WTC11 (cell line): ENCODE data around the gene TPBGL. TPM values are rescaled to one million over a fixed set of nuclear protein-coding genes. Genes with fewer than 3 reads are reported as not detected.

Source experiments
- ATAC-seq: fragments of 200-7000 bp; cut with Tn5 transposase; 2 replicates; pipeline ENCODE4 v1.10.0; 2021; ENCODE audit warnings: mild to moderate bottlenecking, moderate library complexity
- CTCF ChIA-PET: fragments of 300-600 bp; sonication (Branson Sonifier 250); formaldehyde crosslinking; loops from one replicate; lab custom pipeline; 2021; ENCODE audit warnings: antibody characterized with exemption; lab: Charles Lee
- POLR2A ChIA-PET: fragments of 350-600 bp; sonication (Branson Sonifier 250); formaldehyde crosslinking; loops from one replicate; lab custom pipeline; 2021; ENCODE audit warnings: antibody characterized with exemption; lab: Charles Lee
- DNase-seq: peaks from one replicate; pipeline ENCODE4 v3.0.0; 2021; ENCODE audit warnings: low spot score
- H3K27ac Mint-ChIP-seq: 2 replicates; pipeline ENCODE4 v1.8.0; 2021; ENCODE audit warnings: mixed read lengths
- H3K27me3 Mint-ChIP-seq: 2 replicates; pipeline ENCODE4 v1.8.0; 2021; ENCODE audit warnings: low read depth, mild to moderate bottlenecking, moderate library complexity, mixed read lengths
- H3K36me3 Mint-ChIP-seq: 2 replicates; pipeline ENCODE4 v1.8.0; 2021; ENCODE audit warnings: mixed read lengths
- H3K4me1 Mint-ChIP-seq: 2 replicates; pipeline ENCODE4 v1.8.0; 2022; ENCODE audit warnings: mixed read lengths
- H3K4me3 Mint-ChIP-seq: 2 replicates; pipeline ENCODE4 v1.8.0; 2021; ENCODE audit warnings: mild to moderate bottlenecking, moderate library complexity, mixed read lengths
- H3K9me3 Mint-ChIP-seq: 2 replicates; pipeline ENCODE4 v1.8.0; 2021; ENCODE audit warnings: mixed read lengths
- CBFB ChIP-seq: sonication (generic); formaldehyde crosslinking; IDR thresholded peaks from 2 replicates; pipeline ENCODE4 v1.8.1; 2022; ENCODE audit warnings: mild to moderate bottlenecking, low read depth, missing genetic modification reagents
- NFE2L1 ChIP-seq: sonication (generic); formaldehyde crosslinking; IDR thresholded peaks from 2 replicates; pipeline ENCODE4 v1.8.1; 2023; ENCODE audit warnings: missing genetic modification reagents
- NFYB ChIP-seq: sonication (generic); formaldehyde crosslinking; conservative IDR thresholded peaks from 2 replicates; pipeline ENCODE4 v1.8.0; 2022; ENCODE audit warnings: low read depth, missing genetic modification reagents
- PRRX2 ChIP-seq: fragments of 250-450 bp; sonication (Bioruptor Pico); IDR thresholded peaks from 2 replicates; pipeline ENCODE4 v1.8.0; 2021; ENCODE audit warnings: mild to moderate bottlenecking
- SMAD3 ChIP-seq: sonication (generic); formaldehyde crosslinking; IDR thresholded peaks from 2 replicates; pipeline ENCODE4 v1.8.0; 2022; ENCODE audit warnings: missing genetic modification reagents, mild to moderate bottlenecking, borderline replicate concordance
- STAT6 ChIP-seq: sonication (generic); formaldehyde crosslinking; conservative IDR thresholded peaks from 2 replicates; pipeline ENCODE4 v1.8.1; 2023; ENCODE audit warnings: mild to moderate bottlenecking, low read depth, missing genetic modification reagents, moderate library complexity
- TEAD4 ChIP-seq: sonication (generic); formaldehyde crosslinking; IDR thresholded peaks from 2 replicates; pipeline ENCODE4 v1.8.0; 2022; ENCODE audit warnings: mild to moderate bottlenecking, missing genetic modification reagents
- USF1 ChIP-seq: sonication (generic); formaldehyde crosslinking; IDR thresholded peaks from 2 replicates; pipeline ENCODE4 v1.8.0; 2022; ENCODE audit warnings: mild to moderate bottlenecking, missing genetic modification reagents
- ZBTB43 ChIP-seq: sonication (generic); formaldehyde crosslinking; IDR thresholded peaks from 2 replicates; pipeline ENCODE4 v1.8.1; 2023; ENCODE audit warnings: mild to moderate bottlenecking, missing genetic modification reagents
- ZNF121 ChIP-seq: sonication (generic); formaldehyde crosslinking; IDR thresholded peaks from 2 replicates; pipeline ENCODE4 v1.8.0; 2023; ENCODE audit warnings: missing genetic modification reagents
- ZNF219 ChIP-seq: sonication (generic); formaldehyde crosslinking; IDR thresholded peaks from 2 replicates; pipeline ENCODE4 v1.8.0; 2023; ENCODE audit warnings: missing genetic modification reagents, mild to moderate bottlenecking, borderline replicate concordance
- ZNF232 ChIP-seq: sonication (generic); formaldehyde crosslinking; IDR thresholded peaks from 2 replicates; pipeline ENCODE4 v1.8.0; 2022; ENCODE audit warnings: mild to moderate bottlenecking, missing genetic modification reagents
- ZNF416 ChIP-seq: fragments of 250-450 bp; sonication (Bioruptor Pico); IDR thresholded peaks from 2 replicates; pipeline ENCODE4 v1.9.0; 2021; ENCODE audit warnings: mild to moderate bottlenecking, inconsistent platforms
- ZNF671 ChIP-seq: fragments of 250-450 bp; sonication (Bioruptor Pico); IDR thresholded peaks from 2 replicates; pipeline ENCODE4 v1.8.0; 2021; ENCODE audit warnings: mild to moderate bottlenecking
- total RNA-seq: library from RNA; stranded (reverse); gene quantifications from 3 replicates; pipeline ENCODE4 v1.2.3, GENCODE V29; 2021
- TF ChIP-seq, protein P1 (sequence below): fragments of 250-450 bp; sonication (Bioruptor Pico); IDR thresholded peaks from 2 replicates; pipeline ENCODE4 v1.9.0; 2021; ENCODE audit warnings: mild to moderate bottlenecking
- TF ChIP-seq, protein P2 (sequence below): sonication (generic); formaldehyde crosslinking; IDR thresholded peaks from 2 replicates; pipeline ENCODE4 v1.8.0; 2022; ENCODE audit warnings: mild to moderate bottlenecking, missing genetic modification reagents
- TF ChIP-seq, protein P3 (sequence below): sonication (generic); formaldehyde crosslinking; IDR thresholded peaks from 2 replicates; pipeline ENCODE4 v1.8.1; 2023; ENCODE audit warnings: mild to moderate bottlenecking, missing genetic modification reagents, moderate library complexity

TPBGL gene
- total RNA-seq, 1 experiment from 2014 or later: 0.37 TPM

DNA sequence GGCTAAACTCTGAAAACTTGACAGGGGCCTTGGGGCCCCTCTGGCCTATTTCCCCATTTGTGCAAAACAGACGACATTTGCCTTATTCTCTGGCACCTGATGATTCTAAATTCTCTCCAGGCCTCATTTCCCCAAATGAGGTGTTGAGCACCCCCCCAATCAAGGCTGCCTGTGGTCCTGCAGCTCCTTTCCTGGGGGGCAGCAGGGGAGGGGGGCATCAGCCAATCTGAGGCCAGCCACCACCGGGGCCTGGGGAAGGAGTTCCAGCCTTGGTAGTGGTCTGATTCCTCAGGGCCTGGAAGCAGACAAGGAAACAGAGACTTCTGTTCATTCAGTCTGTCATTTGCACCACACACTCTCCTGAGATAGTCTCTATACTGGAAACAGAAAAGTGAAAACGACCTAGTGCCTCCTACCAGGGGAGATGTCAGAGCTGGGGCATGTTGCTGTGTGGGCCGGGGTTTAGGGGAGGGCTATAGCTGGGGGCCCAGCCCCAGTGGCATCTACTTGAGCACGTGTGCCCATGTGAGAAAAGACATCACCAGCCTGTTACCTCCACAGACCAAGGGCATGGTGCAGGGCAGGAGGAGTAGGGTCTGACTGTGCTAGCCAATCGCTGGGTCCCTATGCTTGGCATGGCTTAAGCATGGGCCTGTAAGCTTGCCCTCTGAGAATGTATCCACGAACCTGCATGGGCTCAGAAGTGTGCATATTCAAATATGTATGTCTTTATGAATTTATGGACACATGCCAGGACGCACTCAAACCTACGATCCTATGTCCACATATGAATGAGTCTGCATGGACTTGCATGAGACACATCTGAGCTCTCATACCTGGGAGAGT, 1.8 kb upstream of the TPBGL start (continued):
- no peak for TF ChIP-seq USF1
- no peak for TF ChIP-seq ZBTB43
- no peak for TF ChIP-seq ZNF121 (CRISPR knock-in tag)
- TF ChIP-seq, protein P1, sequence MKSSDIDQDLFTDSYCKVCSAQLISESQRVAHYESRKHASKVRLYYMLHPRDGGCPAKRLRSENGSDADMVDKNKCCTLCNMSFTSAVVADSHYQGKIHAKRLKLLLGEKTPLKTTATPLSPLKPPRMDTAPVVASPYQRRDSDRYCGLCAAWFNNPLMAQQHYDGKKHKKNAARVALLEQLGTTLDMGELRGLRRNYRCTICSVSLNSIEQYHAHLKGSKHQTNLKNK (CRISPR knock-in tag): no peak
- TF ChIP-seq TEAD4 (CRISPR knock-in tag): no peak
- no peak for TF ChIP-seq STAT6 (CRISPR knock-in tag)

DNA sequence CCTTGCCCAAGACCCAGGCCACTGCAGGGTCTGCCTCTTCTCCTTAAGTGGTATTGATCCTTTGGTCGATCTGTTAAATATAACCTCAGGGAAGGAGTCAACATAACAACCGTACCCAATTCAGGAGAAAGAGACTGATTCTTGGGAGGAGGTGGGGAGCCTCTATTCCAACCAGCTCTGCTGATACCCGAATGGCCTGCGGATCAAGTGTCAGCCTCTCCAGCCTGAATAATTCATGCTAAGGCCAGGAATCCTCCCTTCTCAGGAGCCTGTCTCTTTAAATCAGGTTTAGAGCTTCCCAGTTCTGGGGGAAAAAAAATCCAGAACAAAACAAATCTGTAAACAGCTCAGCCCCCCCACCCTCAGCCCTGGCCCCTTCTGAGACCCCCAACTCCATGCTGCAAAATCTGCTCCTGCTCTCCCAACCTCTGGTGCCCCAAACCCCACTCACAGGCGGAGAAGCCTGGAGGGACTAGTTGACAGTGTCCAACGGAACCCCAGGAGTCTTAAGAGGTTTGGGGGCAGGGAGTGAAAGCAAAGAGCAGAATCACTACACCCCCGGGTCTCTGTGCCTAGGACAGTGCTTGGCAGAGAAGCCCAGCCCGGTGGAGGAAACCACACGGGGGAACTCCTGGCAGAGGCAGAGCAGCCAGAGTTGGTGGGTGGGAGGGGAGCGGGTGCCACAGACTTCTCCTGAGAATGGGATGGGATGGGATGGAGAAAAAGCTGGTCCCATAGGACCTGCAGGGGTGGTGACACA, 863 bp upstream of the TPBGL start:
- Mint-ChIP-seq H3K4me3 (peak overlapping the region; percentile 77), H3K36me3 (no peaks in the 10 kb centered on the region), H3K27me3 (peaks cover 62% of the 10 kb centered on the region), H3K4me1 (peaks cover 27% of the 10 kb centered on the region), H3K27ac (no peak overlapping the region), H3K9me3 (no peaks in the 10 kb centered on the region)
- ATAC-seq (no peak; the same call in 1 of the 2 replicates), DNase-seq (no peak)
- TF ChIP-seq, protein P2, sequence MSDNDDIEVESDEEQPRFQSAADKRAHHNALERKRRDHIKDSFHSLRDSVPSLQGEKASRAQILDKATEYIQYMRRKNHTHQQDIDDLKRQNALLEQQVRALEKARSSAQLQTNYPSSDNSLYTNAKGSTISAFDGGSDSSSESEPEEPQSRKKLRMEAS (CRISPR knock-in tag): 0 out of 2 replicates have a peak, but pooled peaks have one; percentile 3
- no peak for TF ChIP-seq ZNF232
- ChIA-PET CTCF (interaction anchor here (0.7 to 7.6 kb wide), 12 partner anchors 8 to 310 kb away, joined by 3 to 191 read pairs (median 16); no protein-coding TSS in a partner anchor), POLR2A (interaction anchor here (1.1 kb wide), 1 partner anchor 99 kb away, joined by 3 read pairs; no protein-coding TSS in a partner anchor)

- Mint-ChIP-seq H3K27me3 (peaks cover 75% of the 10 kb centered on the region), H3K9me3 (no peaks in the 10 kb centered on the region), H3K36me3 (no peaks in the 10 kb centered on the region), H3K4me3 (peak overlapping the region; percentile 53), H3K27ac (no peak overlapping the region), H3K4me1 (peaks cover 19% of the 10 kb centered on the region)
- ATAC-seq: peak; percentile 74
- peak; percentile 89 for DNase-seq
- POLR2A ChIA-PET: interaction anchor here (0.9 to 1.0 kb wide), 2 partner anchors 45 to 99 kb away, joined by 3 read pairs; no protein-coding TSS in a partner anchor
- CTCF ChIA-PET: interaction anchor here (0.6 to 7.6 kb wide), 41 partner anchors 9 to 311 kb away, joined by 3 to 191 read pairs (median 6); partner anchors contain the start of gene NEU3
- TF ChIP-seq NFYB (CRISPR knock-in tag): no peak
- no peak for TF ChIP-seq SMAD3
- TF ChIP-seq NFE2L1 (CRISPR knock-in tag): no peak
- TF ChIP-seq, protein P3, sequence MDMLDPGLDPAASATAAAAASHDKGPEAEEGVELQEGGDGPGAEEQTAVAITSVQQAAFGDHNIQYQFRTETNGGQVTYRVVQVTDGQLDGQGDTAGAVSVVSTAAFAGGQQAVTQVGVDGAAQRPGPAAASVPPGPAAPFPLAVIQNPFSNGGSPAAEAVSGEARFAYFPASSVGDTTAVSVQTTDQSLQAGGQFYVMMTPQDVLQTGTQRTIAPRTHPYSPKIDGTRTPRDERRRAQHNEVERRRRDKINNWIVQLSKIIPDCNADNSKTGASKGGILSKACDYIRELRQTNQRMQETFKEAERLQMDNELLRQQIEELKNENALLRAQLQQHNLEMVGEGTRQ: peak; percentile 47; the same call in 1 of the 2 replicates
- 0 out of 2 replicates have a peak, but pooled peaks have one; percentile 85 for TF ChIP-seq CBFB
- TF ChIP-seq ZNF671 (CRISPR knock-in tag): no peak
- 0 out of 2 replicates have a peak, but pooled peaks have one; percentile 73 for TF ChIP-seq ZNF219 (CRISPR knock-in tag)
- 0 out of 2 replicates have a peak, but pooled peaks have one; percentile 17 for TF ChIP-seq STAT6 (CRISPR knock-in tag)
- no peak for TF ChIP-seq PRRX2 (CRISPR knock-in tag)
- TF ChIP-seq ZNF416: 0 out of 2 replicates have a peak, but pooled peaks have one; percentile 75
Measured at GRCh38 chr11:75241036-75241905, 697 bp downstream of the TPBGL start.
